ENCODE measurements around the gene PRKCI.
"Not testable (repeated sequence)": the region's sequence is repeated elsewhere in the genome, so short reads cannot be mapped to it uniquely, and the experiment has no call there.

The PRKCI gene

GRCh38 chr3:170221924-170222646, at the start of gene PRKCI:
Gene PRKCI, plus strand, starts transcription at chr3:170222424. Its CDS starts 246 bp downstream, at chr3:170222670.
- DNase-seq = peak; percentile 91

- DNase-seq = peak; percentile 60
These were observed 43.6 kb upstream of the PRKCI start for GRCh38 chr3:170178651-170179050.

- DNase-seq = no peak
These were observed 42.8 kb upstream of the PRKCI start for GRCh38 chr3:170179432-170179831.

GRCh38 chr3:170180079-170180907, 41.9 kb upstream of the PRKCI start:
- DNase-seq = peak; percentile 34

- peak; percentile 94 for DNase-seq
These were observed 41.0 kb upstream of the PRKCI start, which contains the start of gene PHC3 for GRCh38 chr3:170180908-170181885. Gene PHC3, minus strand, starts transcription at chr3:170181733. Its CDS starts 18 bp downstream, at chr3:170181715.

GRCh38 chr3:170189398-170190256, 32.6 kb upstream of the PRKCI start:
- no peak for DNase-seq

GRCh38 chr3:170195759-170196158, 26.5 kb upstream of the PRKCI start:
- DNase-seq = not testable (repeated sequence)

GRCh38 chr3:170196833-170197232, 25.4 kb upstream of the PRKCI start:
- no peak for DNase-seq

GRCh38 chr3:170200987-170201386, 21.2 kb upstream of the PRKCI start:
- DNase-seq = no peak

GRCh38 chr3:170201527-170201926, 20.7 kb upstream of the PRKCI start:
- no peak for DNase-seq

- DNase-seq = no peak
These were observed 18.8 kb upstream of the PRKCI start for GRCh38 chr3:170203457-170203856.

- DNase-seq = no peak
These were observed 18.2 kb upstream of the PRKCI start for GRCh38 chr3:170204023-170204472.

GRCh38 chr3:170204509-170204908, 17.7 kb upstream of the PRKCI start:
- no peak for DNase-seq

GRCh38 chr3:170205302-170205701, 16.9 kb upstream of the PRKCI start:
- no peak for DNase-seq

- not testable (repeated sequence) for DNase-seq
These were observed 16.0 kb upstream of the PRKCI start for GRCh38 chr3:170206164-170206762.

GRCh38 chr3:170207717-170208116, 14.5 kb upstream of the PRKCI start:
- no peak for DNase-seq

- no peak for DNase-seq
These were observed 10.6 kb upstream of the PRKCI start for GRCh38 chr3:170211668-170212067.

- no peak for DNase-seq
These were observed 2.4 kb upstream of the PRKCI start for GRCh38 chr3:170219850-170220249.

- DNase-seq = no peak
These were observed 1.4 kb upstream of the PRKCI start for GRCh38 chr3:170220871-170221270.

- peak; percentile 57 for DNase-seq
These were observed 670 bp downstream of the PRKCI start for GRCh38 chr3:170222647-170223541.
